ENCODE data around the gene SLC8A2.
"Not testable (repeated sequence)": the region's sequence is repeated elsewhere in the genome, so short reads cannot be mapped to it uniquely, and the experiment has no call there.

Gene SLC8A2

GRCh38 chr19:47428177-47428894 lies 43.4 kb downstream of the SLC8A2 start:
- DNase-seq: no peak

GRCh38 chr19:47427241-47428176 lies 44.2 kb downstream of the SLC8A2 start:
- peak; percentile 38 for DNase-seq

DNA sequence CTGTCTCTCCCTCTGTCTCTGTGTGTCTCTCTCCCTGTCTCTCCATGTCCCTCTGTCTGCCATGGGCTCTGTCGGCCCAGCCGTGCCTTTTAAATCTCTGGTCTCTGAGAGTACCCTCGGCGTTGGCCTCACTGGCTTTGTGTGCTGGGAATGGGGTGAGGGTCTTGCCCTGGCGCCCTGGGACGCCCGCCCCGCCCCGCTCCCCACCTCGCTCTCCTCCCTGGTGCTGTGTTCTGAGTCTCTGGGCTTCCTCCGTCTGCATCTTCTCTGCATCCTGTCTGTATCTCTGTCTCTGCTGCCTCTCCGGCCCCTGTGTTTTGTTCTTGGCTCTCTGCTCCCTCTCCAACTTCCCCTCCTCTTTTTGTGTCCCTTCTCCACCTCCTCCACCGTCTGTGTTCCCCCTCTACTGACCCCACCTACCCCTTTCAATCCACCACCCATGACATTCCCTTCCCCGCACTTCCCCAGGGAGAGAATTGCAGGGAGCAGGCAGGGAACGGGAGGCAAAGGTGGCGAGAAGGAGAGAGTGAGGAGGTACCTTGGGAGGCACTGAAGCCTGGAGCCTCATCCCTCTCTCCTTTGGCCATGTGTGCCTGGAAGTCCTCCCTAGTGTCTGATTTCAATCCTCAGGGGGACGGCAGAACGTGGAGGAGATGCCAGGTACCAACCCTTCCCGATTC lies 48.4 kb downstream of the SLC8A2 start:
- no peak for DNase-seq

DNA sequence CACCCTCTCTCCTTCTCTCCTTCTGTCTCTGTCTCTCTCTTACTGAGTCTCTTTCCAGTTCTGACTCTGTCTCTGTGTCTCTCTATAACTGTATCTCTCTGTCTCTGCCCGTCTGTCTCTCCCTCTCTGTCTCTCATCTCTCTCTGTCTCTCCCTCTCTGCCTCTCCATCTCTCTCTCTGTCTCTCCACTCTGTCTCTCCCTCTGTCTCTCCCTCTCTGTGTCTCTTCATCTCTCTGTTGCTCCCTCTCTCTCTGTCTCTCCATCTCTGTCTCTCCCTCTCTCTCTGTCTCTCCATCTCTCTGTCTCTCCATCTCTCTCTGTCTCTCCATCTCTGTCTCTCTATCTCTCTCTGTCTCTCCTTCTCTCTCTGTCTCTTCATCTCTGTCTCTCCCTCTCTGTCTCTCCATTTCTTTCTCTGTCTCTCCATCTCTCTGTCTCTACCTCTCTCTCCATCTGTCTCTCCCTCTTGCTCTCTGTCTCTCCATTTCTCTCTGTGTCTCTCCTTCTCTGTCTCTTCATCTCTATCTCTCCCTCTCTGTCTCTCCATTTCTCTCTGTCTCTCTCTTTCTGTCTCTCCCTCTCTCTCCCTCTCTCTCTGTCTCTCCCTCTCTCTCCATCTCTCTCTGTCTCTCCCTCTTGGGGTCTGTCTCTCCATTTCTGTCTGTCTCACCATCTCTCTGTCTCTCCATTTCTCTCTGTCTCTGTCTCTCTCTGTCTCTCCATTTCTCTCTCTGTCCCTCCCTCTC lies 49.1 kb downstream of the SLC8A2 start:
- no peak for DNase-seq

GRCh38 chr19:47421844-47422395 lies 49.8 kb downstream of the SLC8A2 start:
- DNase-seq: no peak

DNA sequence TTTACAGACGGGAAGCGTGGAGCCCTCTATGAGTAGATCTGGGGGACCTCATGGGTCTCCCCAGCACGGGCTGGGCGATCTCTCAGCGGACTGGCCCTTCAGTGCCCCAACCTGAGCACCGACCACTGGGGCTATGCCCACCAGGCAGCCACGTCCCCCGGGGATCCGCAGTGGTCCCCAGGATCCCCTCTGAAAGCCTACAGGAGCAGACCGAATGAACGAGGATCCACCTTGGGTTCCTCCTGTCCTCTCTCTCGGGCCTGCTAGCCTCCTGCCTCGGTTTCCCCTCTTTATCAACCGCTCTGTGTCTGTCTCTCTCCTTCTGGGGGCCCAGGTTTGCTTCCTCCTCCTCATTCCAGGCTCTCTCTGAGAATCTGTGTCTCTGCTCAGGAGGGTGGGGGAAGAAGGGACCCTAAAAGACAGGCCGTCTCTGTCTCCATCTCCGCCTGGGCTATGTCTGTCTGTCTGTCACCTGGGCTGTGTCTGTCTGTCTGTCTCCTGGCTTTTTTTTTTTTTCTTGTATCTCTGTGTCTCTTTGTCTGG lies 50.4 kb downstream of the SLC8A2 start:
- no peak for DNase-seq

DNA sequence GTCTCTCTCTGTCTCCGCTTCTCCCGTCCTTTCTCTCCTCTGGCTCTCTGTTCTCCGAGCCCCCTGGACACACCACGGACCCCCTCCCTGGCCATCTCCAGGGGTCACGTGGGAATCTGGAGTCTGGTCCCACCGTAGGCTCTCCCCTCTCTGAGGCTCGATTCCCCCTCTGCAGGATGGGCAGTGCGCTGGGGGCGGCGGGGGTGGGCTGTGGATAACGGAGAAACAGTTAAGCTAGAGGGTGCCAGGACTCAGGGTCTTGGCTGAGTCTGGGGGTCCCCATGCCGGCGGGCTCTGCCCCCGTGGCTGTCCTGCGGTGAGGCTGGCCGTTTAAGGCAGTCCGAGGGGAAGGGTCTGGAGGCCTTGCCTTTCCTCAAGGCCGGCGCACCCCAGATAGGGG lies 51.9 kb downstream of the SLC8A2 start:
- DNase-seq: no peak

DNA sequence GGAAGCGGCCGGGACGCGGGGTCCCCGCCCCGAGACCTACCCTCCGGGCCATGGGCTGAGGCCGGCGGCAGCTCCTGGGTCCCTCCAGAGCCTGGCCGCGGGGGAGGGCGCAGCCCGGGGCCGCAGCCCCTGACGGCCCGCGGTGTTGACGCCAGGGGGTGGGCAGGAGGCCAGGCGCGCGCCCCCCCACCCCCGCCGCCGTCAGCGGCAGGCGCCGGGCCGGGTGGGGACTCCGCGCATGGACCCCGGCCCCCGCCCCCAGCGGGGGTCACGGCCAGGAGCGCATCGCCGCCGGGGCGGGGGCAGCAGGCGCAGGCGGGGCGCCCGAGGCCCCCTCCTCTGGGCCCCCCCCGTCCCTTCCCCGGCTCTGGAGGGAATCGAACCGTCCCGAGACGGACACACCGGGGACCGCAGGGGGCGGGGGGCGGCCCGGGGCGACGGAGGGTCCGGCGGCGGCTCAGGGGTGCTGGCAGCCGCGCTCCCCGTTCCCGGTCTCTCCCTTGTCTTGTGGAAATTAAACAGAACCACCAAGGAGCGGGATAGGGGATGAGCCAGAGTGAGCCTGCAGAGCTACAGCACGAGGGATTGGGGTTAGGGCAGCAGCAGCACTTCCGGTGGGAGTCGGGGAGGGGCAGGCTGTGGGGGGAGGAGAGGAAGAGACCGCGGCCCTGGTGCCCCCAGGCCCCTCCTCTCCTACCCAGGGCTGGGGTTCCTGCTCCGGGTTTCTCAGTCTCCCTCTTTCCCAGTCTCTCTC lies 52.5 kb downstream of the SLC8A2 start, which contains the start of gene MEIS3:
TSS of gene MEIS3 (minus strand) at position 498 of the 754 bp plus-strand sequence. CDS start at position 52, 446 bp downstream.
- no peak for DNase-seq

GRCh38 chr19:47418692-47419029 lies 53.0 kb downstream of the SLC8A2 start:
- no peak for DNase-seq

GRCh38 chr19:47417746-47418691 lies 53.7 kb downstream of the SLC8A2 start:
- DNase-seq: no peak

- no peak for DNase-seq
Observed at GRCh38 chr19:47417107-47417745, 54.5 kb downstream of the SLC8A2 start.

GRCh38 chr19:47416643-47416985 lies 55.1 kb downstream of the SLC8A2 start:
- DNase-seq: no peak

DNA sequence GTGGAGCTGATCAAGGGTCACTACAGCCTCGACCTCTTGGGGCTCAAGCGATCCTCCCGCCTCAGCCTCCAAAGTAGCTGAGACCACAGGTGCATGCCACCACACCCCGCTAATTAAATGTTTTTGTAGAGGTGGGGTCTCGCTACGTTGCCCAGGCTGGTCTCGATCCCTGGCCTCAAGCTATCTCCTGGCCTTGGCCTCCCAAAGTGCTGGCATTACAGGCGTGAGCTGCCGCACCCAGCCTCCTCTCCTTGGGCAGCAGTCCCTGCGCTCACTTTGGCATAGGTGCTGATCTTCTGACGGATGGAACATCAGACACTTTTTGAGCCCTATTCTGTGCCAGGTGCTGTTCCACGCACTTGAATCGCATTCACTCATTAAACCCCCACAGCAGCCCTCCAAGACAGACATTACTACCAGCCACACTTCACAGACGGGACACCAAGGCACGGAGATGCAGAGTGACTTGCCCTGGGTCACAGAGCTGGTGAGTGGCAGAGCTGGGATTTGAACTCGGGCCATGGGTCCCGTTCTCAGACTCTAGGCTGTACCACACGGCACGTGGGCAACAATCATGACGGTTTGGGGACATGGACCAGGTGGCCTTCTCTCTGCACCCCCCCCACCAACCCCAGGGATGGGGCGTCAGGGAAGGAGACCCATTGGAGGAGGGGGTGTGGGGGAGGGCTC lies 55.6 kb downstream of the SLC8A2 start:
- DNase-seq: no peak

GRCh38 chr19:47414469-47414868 lies 57.2 kb downstream of the SLC8A2 start:
- no peak for DNase-seq

DNA sequence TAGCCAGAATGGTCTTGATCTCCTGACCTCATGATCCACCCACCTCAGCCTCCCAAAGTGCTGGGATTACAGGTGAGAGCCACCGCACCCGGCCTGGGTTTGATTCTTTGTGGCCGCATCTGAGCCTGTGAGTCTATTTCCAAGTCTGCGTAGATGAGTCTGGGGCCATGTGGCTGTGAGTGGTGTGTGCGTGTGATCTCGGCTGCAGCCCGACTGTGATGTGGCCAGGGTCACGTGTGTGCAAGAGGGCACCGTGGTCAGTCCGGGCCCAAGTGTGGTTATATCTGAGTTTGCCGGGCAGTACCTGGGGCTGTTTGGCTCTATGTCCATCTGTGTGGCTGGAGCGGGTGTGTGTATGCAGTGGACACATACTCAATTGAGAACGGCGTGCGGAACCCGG lies 57.8 kb downstream of the SLC8A2 start:
- no peak for DNase-seq

DNA sequence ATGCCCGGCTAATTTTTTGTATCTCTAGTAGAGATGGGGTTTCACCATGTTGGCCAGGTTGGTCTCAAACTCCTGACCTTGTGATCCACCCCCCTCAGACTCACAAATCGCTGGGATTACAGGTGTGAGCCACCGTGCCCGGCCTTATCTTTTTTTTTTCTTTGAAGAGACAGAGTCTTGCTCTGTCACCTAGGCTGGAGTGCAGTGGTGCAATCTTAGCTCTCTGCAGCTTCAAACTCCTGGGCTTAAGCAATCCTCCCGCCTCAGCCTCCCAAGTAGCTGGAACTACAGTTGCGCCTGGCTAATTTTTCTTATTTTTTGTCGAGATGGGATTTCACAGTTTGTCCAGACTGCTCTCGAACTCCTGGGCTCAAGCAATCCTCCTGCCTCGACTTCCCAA lies 60.0 kb downstream of the SLC8A2 start:
- not testable (repeated sequence) for DNase-seq

DNA sequence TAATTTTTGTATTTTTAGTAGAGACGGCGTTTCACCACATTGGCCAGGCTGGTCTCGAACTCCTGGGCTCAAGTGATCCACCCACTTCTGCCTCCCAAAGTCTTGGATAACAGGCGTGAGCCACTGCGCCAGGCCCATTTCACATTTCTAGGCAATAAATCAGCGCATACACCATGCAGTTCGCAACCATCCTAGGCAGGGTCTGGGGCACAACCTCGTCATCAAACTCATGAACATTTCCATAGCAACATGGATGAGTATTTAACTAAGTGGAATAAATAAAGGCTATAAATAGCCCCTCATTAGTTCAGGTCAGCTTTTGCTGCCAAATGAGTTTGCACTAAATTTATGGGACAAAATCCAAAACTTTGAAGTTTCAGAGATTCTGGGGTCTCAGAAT lies 60.6 kb downstream of the SLC8A2 start:
- no peak for DNase-seq

GRCh38 chr19:47408156-47408938 lies 63.3 kb downstream of the SLC8A2 start:
- DNase-seq: no peak

Measured in KG1 (cell line).